SK-N-SH (cell line): ENCODE results near the gene TP73. TPM values are rescaled to one million over a fixed set of nuclear protein-coding genes. Genes with fewer than 3 reads are reported as not detected.

ENCODE experiments used
- CTCF ChIA-PET: fragments of 300-600, 350-600 bp; formaldehyde crosslinking; extraction: SDS; loops from one replicate; lab custom pipeline; 2021; lab: Yijun Ruan, JAX
- POLR2A ChIA-PET: fragments of 350-600 bp; sonication (Branson Sonifier 250); formaldehyde crosslinking; extraction: SDS; loops from one replicate; lab custom pipeline; 2020; ENCODE audit warnings: antibody characterized with exemption, inconsistent platforms; lab: Yijun Ruan, JAX
- DNase-seq: peaks from one replicate; pipeline ENCODE4 v3.0.0; 2012
- H2AFZ ChIP-seq: fragments of 200-600 bp; sonication (generic); 2 replicates; pipeline ENCODE4 v1.8.1; 2016; ENCODE audit warnings: antibody characterized with exemption, mild to moderate bottlenecking, low read depth
- H3F3A ChIP-seq: fragments of 200-600 bp; sonication (generic); replicated peaks from 2 replicates; pipeline ENCODE3; 2016; ENCODE audit warnings: antibody characterized with exemption, mild to moderate bottlenecking; ENCODE audit not compliant: insufficient read depth
- H3K27ac ChIP-seq, 2 experiments: fragments of 200-500 bp in 1 of 2; fragments of 200-600 bp in 1 of 2; sonication (Bioruptor generic) in 1 of 2; sonication (generic), shearing (Covaris generic) in 1 of 2; 2 replicates each; pipeline versions ENCODE4 v1.5.1 to v1.6.1; 2014 to 2016; ENCODE audit warnings: low read depth in 2 of 2, inconsistent platforms in 1 of 2, low read length in 1 of 2, mild to moderate bottlenecking in 1 of 2, mixed read lengths in 1 of 2
- H3K27me3 ChIP-seq: fragments of 200-600 bp; sonication (generic), shearing (Covaris generic); 2 replicates; pipeline ENCODE4 v1.6.1; 2016; ENCODE audit warnings: mixed run types; ENCODE audit not compliant: insufficient read depth
- H3K36me3 ChIP-seq, 2 experiments: fragments of 200-500 bp in 1 of 2; fragments of 200-600 bp in 1 of 2; sonication (Bioruptor generic) in 1 of 2; sonication (generic) in 1 of 2; replicated peaks in 1 of 2; 2 replicates each; pipeline versions ENCODE3 to v1.5.1; 2014 to 2016; ENCODE audit warnings: low read length in 1 of 2, mild to moderate bottlenecking in 1 of 2; ENCODE audit not compliant: insufficient read depth in 2 of 2, control insufficient read depth in 1 of 2
- H3K4me1 ChIP-seq, 2 experiments: fragments of 200-500 bp in 1 of 2; fragments of 200-600 bp in 1 of 2; sonication (Bioruptor generic) in 1 of 2; sonication (generic), shearing (Covaris generic) in 1 of 2; 2 replicates each; pipeline versions ENCODE4 v1.5.1 to v1.6.1; 2014 to 2016; ENCODE audit warnings: low read depth in 1 of 2, low read length in 1 of 2, mixed run types in 1 of 2; ENCODE audit not compliant: insufficient read depth in 2 of 2, control insufficient read depth in 1 of 2
- H3K4me2 ChIP-seq: fragments of 200-600 bp; sonication (generic), shearing (Covaris generic); 2 replicates; pipeline ENCODE4 v1.6.1; 2017; ENCODE audit warnings: mixed run types
- H3K4me3 ChIP-seq, 2 experiments: fragments of 200-500 bp in 1 of 2; fragments of 200-600 bp in 1 of 2; sonication (Bioruptor generic) in 1 of 2; sonication (generic), shearing (Covaris generic) in 1 of 2; 2 replicates each; pipeline versions ENCODE4 v1.5.1 to v1.8.1; 2014 to 2016; ENCODE audit warnings: low read depth in 2 of 2, inconsistent platforms in 1 of 2, low read length in 1 of 2, mild to moderate bottlenecking in 1 of 2, mixed read lengths in 1 of 2, moderate library complexity in 1 of 2
- H3K79me2 ChIP-seq: fragments of 200-600 bp; sonication (generic); 2 replicates; pipeline ENCODE4 v1.8.1; 2017; ENCODE audit warnings: mild to moderate bottlenecking; ENCODE audit not compliant: insufficient read depth
- H3K9ac ChIP-seq: fragments of 200-600 bp; sonication (generic); 2 replicates; pipeline ENCODE4 v1.6.1; 2017; ENCODE audit warnings: mixed run types
- H3K9me2 ChIP-seq: fragments of 200-600 bp; sonication (generic); 2 replicates; pipeline ENCODE4 v1.6.1; 2017; ENCODE audit warnings: mixed run types
- H3K9me3 ChIP-seq: fragments of 200-600 bp; sonication (generic); 2 replicates; pipeline ENCODE4 v1.6.1; 2017; ENCODE audit warnings: mixed run types, mild to moderate bottlenecking, moderate library complexity
- H4K20me1 ChIP-seq: fragments of 200-600 bp; sonication (generic); 2 replicates; pipeline ENCODE4 v1.6.1; 2017; ENCODE audit warnings: mild to moderate bottlenecking, mixed run types; ENCODE audit not compliant: insufficient read depth
- ELF1 ChIP-seq: IDR thresholded peaks from 2 replicates; pipeline ENCODE4 v1.4.0; 2012
- EP300 ChIP-seq, 2 experiments: IDR thresholded peaks; 2 replicates each; pipeline versions ENCODE4 v1.4.0 to v1.6.1; 2012; ENCODE audit warnings: borderline replicate concordance in 1 of 2, low read depth in 1 of 2, low read length in 1 of 2
- EZH2phosphoT487 ChIP-seq: fragments of 200-600 bp; sonication (generic); IDR thresholded peaks from 2 replicates; pipeline ENCODE4 v1.6.1; 2017; ENCODE audit warnings: low read depth, mixed run types, mild to moderate bottlenecking, antibody characterized with exemption, moderate library complexity, borderline replicate concordance
- FOSL2 ChIP-seq: IDR thresholded peaks from 2 replicates; pipeline ENCODE4 v1.4.0; 2012; ENCODE audit warnings: low read depth, mild to moderate bottlenecking, moderate library complexity, borderline replicate concordance
- GABPA ChIP-seq: IDR thresholded peaks from 2 replicates; pipeline ENCODE4 v1.4.0; 2012; ENCODE audit warnings: low read depth, mild to moderate bottlenecking
- GATA2 ChIP-seq: sonication (generic); formaldehyde crosslinking; IDR thresholded peaks from 2 replicates; pipeline ENCODE4 v1.5.0; 2020; ENCODE audit warnings: mild to moderate bottlenecking, missing genetic modification reagents
- MXI1 ChIP-seq: IDR thresholded peaks from 2 replicates; pipeline ENCODE4 v1.6.1; 2012; ENCODE audit warnings: mild to moderate bottlenecking, low read depth, low read length, improper control_type of control experiment
- POLR2AphosphoS5 ChIP-seq: IDR thresholded peaks from 2 replicates; pipeline ENCODE4 v1.6.1; 2012; ENCODE audit warnings: low read depth, low read length
- RXRA ChIP-seq: IDR thresholded peaks from 2 replicates; pipeline ENCODE4 v1.4.0; 2012; ENCODE audit warnings: low read depth, mild to moderate bottlenecking, borderline replicate concordance
- TEAD4 ChIP-seq: IDR thresholded peaks from 2 replicates; pipeline ENCODE4 v1.4.0; 2012; ENCODE audit warnings: mild to moderate bottlenecking, borderline replicate concordance; ENCODE audit not compliant: insufficient read depth
- YY1 ChIP-seq: IDR thresholded peaks from 2 replicates; pipeline ENCODE4 v1.4.0; 2012; ENCODE audit warnings: low read depth, mild to moderate bottlenecking
- WGBS: methylation state at CpG from one replicate; pipeline ENCODE4 v1.1.6; 2017; ENCODE audit warnings: low lambda C conversion rate; 5-methylcytosine and 5-hydroxymethylcytosine counted together
- polyA plus RNA-seq, 3 experiments: library from polyadenylated mRNA; depleted of rRNA; stranded (reverse); fragments of >200 nt; gene quantifications; 2 replicates each; pipeline ENCODE4 v1.2.3, GENCODE V29; 2012
- TF ChIP-seq, protein P1 (sequence below): IDR thresholded peaks from 2 replicates; pipeline ENCODE4; 2012

Gene TP73
- polyA plus RNA-seq, 1 of the 3 experiments (the other 2 are of a cell fraction): 0.64 TPM

DNA sequence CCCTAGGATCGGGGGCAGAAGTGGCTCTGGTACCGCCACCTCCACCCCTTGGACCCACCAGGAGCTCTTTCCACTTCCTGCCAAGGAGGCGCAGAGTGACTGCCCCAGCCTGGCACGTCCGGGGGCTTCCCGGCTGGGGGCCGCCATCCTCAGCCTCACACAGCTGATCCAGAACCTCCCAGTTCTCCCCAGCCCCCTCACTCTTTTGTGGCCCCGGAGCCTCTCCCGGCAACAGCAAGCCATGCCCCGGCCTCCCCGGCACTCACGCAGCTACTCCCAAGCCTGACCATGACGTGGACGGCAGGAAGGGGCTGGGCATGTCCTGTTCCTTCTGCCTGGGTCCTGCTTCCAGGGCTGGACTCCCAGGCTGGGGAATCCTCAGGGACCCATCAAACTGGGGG, 17.1 kb downstream of the TP73 start (continued):
- no peak for TF ChIP-seq RXRA
- TF ChIP-seq FOSL2: no peak

DNA sequence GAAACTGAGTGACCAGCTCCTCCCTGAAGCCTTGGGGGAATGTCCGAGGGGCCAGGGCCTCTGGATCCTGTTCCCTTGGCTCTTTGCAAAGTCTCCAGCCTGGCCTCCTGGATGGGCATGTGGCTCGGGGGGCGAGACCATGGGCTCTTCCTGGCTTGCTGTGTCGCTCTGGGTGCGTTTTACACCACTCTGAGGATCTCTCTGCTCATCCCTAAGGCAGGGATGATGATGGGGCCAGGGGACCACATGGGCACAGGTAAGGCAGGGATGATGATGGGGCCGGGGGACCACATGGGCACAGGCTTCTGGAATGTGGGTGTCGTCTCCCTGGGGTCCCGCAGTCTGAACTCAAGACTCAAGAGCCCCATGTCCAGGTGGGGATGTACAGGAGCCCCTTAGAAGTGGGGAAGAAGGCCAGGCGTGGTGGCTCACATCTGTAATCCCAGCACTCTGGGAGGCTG, 17.7 kb downstream of the TP73 start:
- Histone ChIP-seq H4K20me1 (no peaks in the 10 kb centered on the region), H3K27me3 (no peaks in the 10 kb centered on the region), H3K4me1 (peaks cover 0 to 21% of the 10 kb centered on the region in 2 experiments; a peak in 1 of 4 replicates), H3K9ac (no peak overlapping the region), H3K36me3 (no peaks in the 10 kb centered on the region), H3K27ac (no peak overlapping the region), H3K4me2 (no peak overlapping the region), H3F3A (no peaks in the 10 kb centered on the region), H3K4me3 (no peak overlapping the region), H3K9me3 (no peaks in the 10 kb centered on the region), H3K79me2 (no peaks in the 10 kb centered on the region), H2AFZ (no peak overlapping the region), H3K9me2 (no peaks in the 10 kb centered on the region)
- no peak for DNase-seq
- TF ChIP-seq POLR2AphosphoS5 (no peak), FOSL2 (no peak), TEAD4 (no peak), ELF1 (no peak), RXRA (no peak), YY1 (no peak), EZH2phosphoT487 (no peak)
- ChIA-PET CTCF (interaction anchor here (1.5 to 1.7 kb wide), 3 partner anchors 26 to 55 kb away, joined by 6 to 8 read pairs (median 6); no protein-coding TSS in a partner anchor), POLR2A (no interaction called here)
- 73% methylated on average over 7 of the region's 9 CpGs for WGBS

DNA sequence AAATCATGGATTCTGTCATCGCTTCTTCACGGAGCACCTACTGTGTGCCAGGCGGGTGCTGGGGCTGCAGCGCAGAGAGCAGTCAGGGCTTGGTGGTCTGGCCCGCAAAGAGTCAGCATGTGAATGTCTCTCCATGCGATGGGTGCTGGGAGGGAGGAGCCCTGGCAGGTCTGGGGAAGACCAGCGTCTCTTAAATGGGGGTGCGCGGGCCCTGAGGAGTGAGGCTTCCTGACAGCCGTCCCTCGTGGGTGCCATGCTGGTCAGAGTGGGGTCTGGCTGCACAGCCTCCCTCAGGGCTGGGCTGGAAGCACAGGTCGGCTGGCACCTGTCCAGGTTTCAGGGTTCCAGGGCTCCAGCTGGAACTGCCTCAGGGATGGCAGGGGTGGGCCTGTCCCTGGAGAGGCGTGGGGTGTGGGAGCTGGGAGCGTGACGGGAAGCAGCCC, 18.5 kb downstream of the TP73 start:
- POLR2A ChIA-PET: no interaction called here
- Histone ChIP-seq H3F3A (no peaks in the 10 kb centered on the region), H4K20me1 (no peaks in the 10 kb centered on the region), H3K27me3 (no peaks in the 10 kb centered on the region), H3K27ac (no peak overlapping the region), H3K4me1 (peaks cover 0 to 21% of the 10 kb centered on the region in 2 experiments; a peak in 1 of 4 replicates), H3K36me3 (no peaks in the 10 kb centered on the region), H3K79me2 (no peaks in the 10 kb centered on the region), H3K4me3 (no peak overlapping the region), H3K9me3 (no peaks in the 10 kb centered on the region), H3K9me2 (no peaks in the 10 kb centered on the region), H3K9ac (no peak overlapping the region), H2AFZ (no peak overlapping the region), H3K4me2 (no peak overlapping the region)
- no peak for DNase-seq
- WGBS: 79% methylated on average over 4 of the region's 15 CpGs
- TF ChIP-seq, protein P1, sequence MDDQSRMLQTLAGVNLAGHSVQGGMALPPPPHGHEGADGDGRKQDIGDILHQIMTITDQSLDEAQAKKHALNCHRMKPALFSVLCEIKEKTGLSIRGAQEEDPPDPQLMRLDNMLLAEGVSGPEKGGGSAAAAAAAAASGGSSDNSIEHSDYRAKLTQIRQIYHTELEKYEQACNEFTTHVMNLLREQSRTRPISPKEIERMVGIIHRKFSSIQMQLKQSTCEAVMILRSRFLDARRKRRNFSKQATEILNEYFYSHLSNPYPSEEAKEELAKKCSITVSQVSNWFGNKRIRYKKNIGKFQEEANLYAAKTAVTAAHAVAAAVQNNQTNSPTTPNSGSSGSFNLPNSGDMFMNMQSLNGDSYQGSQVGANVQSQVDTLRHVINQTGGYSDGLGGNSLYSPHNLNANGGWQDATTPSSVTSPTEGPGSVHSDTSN: no peak
- no peak for TF ChIP-seq EZH2phosphoT487
- no peak for TF ChIP-seq MXI1
- no peak for TF ChIP-seq GABPA
- no peak for TF ChIP-seq GATA2 (CRISPR knock-in tag)
- TF ChIP-seq EP300 (IDR thresholded peaks at IDR 0.05; ENCODE audit: borderline replicate concordance in 1 of 2, low read depth in 1 of 2, low read length in 1 of 2): no peak
- CTCF ChIA-PET: interaction anchor here (0.7 to 1.7 kb wide), 5 partner anchors 16 to 56 kb away, joined by 3 to 8 read pairs (median 3); no protein-coding TSS in a partner anchor
